Measurements from ENCODE around the gene FNTB.

DNA sequence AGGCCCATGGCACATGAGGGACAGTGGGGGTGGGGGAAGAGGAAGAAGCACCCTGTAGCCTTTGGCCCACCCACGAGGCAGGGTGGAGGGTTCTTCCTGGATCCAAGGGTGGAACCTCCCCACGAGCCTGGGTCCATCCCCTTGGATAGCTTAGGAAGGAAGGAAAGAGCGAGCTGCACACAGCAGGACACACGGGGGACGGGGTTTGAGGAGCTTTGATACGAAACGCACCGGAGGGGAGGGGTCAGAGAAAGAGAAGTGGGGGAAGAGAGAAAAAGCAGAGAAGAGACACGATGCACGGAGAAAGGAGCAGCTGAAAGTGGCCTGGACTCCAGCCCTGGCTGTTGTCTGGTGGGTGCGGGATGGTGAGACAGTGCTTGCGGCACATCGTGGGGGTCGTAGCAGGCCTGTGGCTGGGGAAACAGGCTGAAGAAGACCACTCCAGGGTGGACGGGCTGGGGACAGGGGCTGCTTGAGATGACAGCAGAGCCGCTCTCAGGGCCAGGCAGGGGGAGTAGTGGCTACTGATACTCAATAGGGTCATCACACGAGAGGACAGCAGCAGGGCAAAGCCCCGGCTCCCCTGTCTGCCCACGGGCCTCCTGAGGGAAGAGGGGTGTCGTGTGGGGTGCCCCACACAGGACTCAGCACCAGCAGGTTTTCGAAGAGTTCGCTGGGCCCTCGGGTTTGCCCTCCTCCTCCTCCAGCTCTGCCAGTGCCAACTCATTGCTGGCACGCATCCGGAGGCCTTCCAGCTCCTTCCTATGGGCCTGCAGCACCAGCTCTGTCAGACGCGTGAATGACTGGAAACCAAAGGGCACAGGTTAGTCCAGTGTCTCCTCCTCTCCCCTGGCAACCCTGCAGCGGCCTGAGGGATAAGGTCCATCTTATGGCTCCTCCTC lies 38.7 kb upstream of the FNTB start:
- TF ChIP-seq, protein P1, sequence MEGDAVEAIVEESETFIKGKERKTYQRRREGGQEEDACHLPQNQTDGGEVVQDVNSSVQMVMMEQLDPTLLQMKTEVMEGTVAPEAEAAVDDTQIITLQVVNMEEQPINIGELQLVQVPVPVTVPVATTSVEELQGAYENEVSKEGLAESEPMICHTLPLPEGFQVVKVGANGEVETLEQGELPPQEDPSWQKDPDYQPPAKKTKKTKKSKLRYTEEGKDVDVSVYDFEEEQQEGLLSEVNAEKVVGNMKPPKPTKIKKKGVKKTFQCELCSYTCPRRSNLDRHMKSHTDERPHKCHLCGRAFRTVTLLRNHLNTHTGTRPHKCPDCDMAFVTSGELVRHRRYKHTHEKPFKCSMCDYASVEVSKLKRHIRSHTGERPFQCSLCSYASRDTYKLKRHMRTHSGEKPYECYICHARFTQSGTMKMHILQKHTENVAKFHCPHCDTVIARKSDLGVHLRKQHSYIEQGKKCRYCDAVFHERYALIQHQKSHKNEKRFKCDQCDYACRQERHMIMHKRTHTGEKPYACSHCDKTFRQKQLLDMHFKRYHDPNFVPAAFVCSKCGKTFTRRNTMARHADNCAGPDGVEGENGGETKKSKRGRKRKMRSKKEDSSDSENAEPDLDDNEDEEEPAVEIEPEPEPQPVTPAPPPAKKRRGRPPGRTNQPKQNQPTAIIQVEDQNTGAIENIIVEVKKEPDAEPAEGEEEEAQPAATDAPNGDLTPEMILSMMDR (IDR thresholded peaks at IDR 0.05) = no peak
- TF ChIP-seq POLR2AphosphoS5 (IDR thresholded peaks at IDR 0.05; ENCODE audit: insufficient read depth in 1 of 2, low read depth in 1 of 2) = no peak
